Glomerular visceral epithelial cell (primary cell): ENCODE measurements around the gene MYBPH.

Experiments used
- DNase-seq: peaks from one replicate; pipeline ENCODE4 v3.0.0-alpha.2; 2016; ENCODE audit errors: extremely low spot score

The MYBPH gene, protein sequence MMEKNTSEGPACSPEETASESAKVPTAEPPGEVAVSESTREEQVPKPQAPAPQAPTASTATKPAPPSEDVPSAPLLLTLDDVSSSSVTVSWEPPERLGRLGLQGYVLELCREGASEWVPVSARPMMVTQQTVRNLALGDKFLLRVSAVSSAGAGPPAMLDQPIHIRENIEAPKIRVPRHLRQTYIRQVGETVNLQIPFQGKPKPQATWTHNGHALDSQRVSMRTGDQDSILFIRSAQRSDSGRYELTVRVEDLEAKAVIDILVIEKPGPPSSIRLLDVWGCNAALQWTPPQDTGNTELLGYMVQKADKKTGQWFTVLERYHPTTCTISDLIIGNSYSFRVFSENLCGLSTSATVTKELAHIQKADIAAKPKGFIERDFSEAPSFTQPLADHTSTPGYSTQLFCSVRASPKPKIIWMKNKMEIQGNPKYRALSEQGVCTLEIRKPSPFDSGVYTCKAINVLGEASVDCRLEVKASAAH

DNA sequence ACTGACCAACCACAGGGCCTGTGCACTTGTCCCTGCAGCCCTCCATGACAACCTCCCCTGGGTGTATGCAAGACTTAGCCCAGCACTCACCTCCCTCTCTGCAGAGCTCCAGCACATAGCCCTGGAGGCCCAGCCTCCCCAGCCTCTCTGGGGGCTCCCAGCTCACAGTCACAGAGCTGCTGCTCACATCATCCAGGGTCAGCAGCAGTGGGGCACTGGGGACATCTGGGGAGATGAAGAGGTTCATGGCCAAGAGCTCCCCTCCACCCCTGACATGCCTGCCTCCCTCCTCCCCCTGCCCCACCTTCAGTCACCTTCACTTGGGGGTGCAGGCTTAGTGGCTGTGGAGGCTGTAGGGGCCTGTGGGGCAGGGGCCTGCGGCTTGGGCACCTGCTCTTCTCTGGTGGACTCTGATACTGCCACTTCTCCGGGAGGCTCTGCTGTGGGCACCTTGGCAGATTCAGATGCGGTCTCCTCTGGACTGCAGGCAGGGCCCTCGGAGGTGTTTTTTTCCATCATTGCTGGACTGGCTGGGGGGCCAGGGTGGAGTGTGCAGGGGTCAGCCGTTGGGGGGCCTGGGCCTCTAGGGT is at the start of gene MYBPH:
MYBPH (minus strand) TSS at position 590 of the 590 bp plus-strand sequence; CDS start at position 519, 71 bp downstream.
- no peak for DNase-seq

DNA sequence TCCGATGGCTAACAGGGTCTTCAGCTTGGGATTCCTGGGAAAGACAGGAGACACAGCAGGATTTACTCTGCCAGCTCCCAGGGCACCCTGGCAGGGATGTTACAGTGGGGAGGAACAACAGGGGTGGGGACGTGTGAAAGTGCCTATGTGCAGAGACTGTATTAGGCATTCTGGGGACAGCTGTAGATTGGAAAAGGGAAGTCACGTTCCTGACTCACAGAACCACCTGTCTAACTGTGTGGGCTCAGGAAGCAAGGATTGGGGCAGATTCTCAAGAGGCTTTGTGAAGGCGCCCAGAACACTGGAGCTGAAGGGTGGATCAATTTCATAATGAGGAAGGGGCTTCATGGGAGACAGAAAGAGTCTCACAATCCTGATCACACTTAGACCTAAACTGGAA is 49.4 kb upstream of the MYBPH start:
- no peak for DNase-seq

DNA sequence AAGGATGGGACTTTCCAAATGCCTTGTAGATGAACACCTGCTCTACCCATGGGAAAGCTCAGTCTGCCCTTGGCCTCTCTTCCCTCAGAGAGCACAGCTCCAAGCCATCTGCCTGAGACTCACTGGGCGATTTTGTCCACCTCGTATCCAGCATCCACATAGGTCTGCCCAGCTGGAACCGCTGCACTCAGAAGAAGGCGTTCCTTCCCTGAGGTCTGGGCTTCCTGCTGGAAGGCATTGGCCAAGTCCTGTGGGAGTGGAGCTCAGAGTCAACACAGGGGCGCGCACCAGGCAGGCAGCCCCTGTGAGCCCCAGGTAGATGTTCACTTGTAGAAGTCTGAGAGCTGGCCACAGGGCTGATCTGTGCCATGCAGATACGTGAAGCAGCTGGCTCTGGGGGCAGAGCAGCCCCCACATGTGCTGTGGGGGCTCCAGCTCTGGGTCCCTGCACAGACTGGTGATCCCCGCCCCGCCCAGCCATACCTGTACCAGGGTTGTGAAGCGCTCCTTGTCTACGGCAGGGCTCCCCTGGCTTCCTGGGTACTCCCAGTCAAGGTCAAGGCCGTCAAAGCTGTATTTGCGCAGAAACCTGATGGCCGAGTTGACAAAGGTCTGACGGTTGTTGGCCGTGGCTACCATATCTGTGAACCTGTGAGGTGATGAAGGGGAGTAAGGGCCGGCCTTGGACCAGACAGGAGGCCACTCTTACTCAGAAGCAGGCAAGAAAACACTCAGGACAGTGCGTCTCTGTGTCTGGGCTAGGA is 47.6 kb upstream of the MYBPH start:
- DNase-seq: no peak

DNA sequence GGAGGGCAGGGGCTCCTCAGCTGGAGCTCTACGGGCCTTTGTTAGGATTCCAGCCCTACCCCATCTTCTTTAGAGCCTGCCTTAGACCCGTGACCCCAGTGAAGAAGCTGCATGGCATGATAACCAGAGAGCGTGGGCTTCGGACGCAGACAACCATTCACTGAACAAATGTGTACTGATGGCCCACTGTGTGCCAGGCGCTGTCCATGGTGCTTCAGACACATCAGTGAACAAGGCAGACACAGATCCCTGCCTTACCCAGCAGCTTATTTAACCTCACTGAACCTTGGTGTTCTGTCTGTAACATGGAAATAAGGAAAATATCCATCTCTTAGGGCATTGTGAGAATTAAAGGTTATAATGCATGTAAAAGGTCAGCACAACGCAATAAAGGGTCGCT is 44.3 kb upstream of the MYBPH start:
- DNase-seq: no peak

DNA sequence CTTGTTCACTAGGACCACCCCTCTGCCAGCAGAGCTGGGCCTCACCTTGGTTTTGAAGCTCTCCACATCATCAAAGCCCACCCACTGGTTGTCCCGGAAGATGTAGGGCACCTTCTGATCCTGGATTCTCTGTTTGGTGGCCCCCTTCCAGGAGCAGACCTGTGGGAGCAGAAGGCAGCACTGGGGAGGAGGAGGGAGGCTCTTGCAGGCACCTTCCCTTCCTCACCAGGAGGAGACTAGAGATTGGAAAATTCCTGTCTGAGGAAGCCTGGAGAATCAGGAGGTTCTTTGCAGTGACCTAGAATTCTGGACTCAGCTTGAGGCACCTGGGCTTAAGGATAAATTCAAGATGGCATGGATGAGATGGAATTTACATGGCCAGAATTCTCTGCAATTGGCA is 43.5 kb upstream of the MYBPH start:
- DNase-seq: no peak

DNA sequence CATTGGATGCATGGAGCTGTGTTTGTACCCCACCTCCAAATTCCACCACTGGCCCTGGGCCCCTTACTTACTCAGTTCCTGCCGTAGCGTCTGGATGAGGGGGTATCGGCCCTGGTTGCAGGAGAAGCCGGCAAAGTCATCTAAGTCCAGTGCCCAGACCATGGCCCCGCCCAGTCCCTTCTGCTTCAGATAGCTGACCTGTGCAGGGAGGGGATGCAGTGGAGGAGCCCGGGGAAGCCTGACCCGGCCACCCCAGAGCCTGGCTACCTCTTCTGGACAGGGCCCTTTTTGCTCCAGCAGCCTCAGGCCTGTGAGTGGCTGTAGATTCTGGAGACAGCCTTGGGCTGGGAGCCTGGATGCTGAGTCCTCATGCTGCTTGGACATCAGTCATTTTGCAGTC is 42.0 kb upstream of the MYBPH start:
- DNase-seq: no peak

DNA sequence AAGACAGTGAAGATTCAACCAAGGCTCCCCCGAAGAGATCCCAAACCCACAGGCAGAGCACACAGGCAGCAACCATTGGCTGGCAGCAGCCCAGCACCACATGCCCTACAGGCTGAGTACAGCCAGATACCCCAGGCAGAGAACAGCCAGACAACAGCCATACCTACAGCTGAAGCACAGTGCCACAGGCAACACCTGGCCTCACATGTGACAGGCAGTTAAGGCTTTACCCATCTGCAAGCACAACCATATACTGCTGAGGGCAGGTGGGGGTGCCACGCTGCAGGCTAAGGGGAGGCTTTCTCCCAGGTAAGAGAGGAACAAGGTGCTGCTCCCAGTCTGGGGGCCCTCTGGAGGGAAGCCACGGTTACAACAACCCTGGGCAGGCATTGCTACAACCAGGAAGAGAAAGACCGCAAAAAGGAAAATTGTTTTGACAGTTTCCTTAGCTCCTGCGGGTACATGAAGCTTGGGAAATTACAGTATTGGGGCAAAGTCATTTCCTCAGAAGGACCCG is 41.6 kb upstream of the MYBPH start:
- no peak for DNase-seq

DNA sequence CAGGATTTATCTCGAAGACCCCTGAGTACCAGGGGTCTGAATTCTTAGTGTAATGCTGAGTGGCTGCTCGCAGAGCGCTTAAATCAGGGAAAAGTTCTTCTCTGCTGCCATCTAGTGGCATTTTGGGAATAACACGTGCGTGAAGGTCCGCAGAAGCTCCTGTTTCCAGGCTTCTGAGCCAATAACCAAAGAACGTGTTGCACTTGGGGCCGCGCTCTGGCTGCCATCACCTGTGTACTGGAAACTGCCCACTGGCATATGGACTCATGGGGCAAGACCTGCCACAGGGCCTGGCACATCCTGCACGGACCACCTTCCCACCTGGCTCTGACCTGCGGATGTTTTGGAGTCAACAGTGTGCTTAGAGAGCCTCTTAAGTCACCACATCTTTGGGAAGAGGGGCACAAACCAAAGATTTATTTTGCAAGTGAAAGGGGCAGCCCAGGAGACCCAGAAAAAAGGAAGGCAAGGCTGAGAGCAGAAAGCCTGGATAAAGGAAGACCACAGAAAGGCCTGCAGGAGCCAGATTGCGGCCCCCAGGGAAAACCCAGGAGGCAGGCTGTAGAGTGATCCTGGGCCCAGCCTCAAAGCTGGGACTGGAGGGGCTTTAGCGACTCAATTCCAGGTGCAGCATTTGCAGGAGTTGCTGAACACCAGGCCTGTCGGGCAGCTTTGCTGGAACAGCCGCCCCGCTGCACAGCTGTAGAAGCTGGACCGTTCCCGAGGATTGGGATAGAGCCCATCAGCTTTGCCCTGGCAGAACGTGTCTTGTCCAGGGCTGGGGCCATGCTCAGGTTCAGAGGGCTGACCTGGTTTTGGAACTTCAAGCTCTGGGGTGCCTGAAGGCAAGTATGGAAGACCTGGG is 40.9 kb upstream of the MYBPH start:
- peak; percentile 71 for DNase-seq

DNA sequence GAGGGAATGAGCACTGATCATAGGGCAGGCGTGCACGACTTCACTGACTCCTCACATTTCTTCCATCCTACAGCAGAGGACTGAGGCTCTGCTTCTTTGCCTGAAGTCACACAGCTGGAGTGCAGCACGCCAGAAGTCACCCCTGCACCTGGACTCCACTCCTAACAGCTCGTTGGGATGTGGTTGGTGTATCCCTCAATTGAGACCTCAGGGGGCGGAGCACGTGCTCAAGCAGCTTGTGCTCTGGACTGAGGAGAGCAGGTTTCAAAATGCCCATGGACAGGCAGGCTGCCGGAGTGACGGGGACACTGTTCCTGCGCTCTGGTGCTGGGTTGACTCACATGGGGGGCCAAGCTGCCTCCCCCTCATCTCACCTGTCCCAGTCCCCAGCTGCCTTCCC is 39.9 kb upstream of the MYBPH start:
- DNase-seq: no peak

DNA sequence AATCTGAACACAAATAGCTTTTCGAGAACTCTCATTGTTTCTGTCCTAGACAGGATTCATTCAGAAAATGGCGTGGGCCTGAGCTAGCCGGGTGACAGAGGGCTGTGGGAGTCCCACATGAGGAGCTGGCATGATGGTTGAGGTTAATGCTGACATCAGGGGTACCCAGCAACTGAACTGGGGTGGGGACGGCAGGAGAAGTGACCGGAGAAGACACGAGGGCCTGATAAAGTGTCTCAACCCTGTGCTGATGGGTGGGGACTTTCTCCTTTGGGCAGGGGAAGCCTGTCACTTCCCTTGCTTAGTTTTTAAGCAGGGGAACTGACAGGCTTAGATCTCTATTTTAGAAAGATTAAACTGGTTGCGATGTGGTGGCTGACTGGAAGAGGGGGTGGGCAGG is 39.2 kb upstream of the MYBPH start:
- no peak for DNase-seq

DNA sequence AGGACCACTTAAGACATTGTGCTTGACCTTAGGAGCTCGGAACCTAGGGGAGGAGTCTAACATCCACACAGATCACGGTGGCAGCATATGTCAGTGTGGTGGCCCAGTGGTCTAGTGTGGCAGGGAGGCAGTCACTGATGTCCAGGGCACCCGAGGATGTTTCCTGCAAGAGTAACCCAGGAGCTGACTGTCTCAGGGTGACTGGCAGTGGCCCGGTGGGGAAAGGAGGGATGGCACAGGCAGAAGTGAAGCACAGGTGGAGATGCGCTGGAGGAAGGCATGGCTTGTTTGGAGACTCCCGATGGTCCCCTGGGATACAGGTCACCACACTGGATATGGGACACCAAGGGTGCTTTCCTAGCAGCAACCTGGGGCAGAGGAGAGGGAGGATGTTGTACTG is 37.5 kb upstream of the MYBPH start:
- DNase-seq: no peak

DNA sequence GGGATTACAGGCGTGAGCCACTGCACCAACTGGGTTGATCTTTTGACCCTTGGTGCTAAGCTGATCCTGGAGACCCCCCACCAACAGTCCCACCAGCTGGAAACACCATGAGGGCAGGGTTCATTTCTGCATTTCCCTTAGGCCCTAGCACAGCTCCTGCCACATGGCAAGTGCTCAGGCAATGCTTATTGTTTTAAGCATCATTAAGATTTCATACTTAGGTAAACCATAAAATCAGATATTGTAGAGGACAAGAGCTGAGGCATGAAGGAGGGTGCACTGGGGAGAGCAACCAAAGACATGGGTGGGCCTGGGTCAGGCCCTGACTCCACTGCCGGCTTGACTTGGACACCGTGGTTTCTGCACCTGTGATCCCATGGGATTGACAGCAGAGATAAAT is 36.2 kb upstream of the MYBPH start:
- DNase-seq: no peak

DNA sequence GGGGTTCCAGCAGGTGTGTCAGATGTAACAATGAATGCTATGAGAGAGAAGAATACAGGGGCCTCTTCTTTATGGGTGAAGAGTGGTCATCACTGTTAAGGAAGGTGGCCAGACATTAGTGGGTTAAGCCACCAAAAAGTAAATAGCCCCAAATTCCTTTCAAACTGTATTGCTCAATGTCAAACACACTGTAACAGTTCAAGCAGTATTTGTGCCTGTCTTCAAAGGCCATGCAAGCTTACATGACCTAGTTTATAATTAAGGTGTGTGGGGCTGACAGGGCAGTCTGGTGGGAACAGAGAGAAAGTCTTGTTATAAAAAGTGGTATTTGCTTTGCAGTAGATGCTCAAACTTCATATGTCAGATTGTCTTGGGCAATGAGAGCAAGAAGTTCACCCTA is 35.4 kb upstream of the MYBPH start:
- no peak for DNase-seq

DNA sequence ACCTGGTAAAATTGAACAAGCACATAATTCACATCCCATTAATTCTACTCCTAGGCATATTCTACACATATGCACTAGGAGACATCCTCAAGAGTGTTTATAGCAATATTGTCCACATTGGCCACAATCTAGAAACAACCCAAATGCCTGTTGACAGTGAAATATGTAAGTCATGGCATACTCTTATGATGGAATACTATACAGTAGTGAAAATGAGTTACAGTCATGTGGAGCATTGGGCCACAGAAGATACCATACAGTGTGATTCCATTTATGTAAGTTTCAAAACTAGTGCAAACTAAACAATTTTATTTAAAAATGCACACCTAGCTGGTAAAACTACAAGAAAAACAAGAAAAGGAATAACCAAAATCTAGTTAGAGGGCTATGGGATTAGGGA is 34.7 kb upstream of the MYBPH start:
- no peak for DNase-seq

DNA sequence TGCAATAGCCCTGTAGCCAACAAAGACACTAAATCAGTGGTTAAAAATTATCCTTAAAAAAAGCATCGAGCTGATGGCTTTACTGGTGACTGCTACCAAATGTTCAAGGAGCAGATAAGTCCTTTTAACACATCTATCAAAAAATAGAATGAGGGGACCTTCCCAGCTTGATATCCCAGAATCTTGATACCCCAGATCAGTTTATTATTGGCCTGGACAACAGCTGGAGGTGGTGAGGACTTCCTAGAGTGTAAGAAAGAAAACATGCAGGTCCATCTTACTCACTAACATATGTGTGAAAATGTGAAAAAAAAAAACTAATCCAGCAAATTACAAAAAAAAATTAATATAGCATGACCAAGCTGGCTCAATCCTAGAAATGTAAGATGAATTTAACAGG is 32.6 kb upstream of the MYBPH start:
- DNase-seq: no peak

DNA sequence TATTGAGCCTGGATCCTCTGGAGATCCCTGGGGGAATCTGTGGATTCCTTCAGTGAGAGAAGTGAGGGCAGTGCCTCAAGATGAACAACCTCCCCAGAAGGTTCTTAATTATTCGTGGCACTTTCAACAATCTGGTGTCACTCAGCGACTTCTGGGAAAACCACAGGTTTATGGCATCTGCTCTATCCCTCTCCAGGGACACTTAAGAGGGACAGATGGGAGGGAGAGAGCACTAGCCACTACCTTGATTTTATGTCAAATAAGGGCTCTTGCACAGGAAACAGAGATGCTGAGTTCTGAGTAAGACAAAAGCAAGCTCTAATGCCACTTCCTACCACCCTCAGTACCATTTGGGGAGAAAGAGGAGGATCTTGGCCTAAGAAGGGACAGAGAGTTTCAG is 32.1 kb upstream of the MYBPH start:
- no peak for DNase-seq

DNA sequence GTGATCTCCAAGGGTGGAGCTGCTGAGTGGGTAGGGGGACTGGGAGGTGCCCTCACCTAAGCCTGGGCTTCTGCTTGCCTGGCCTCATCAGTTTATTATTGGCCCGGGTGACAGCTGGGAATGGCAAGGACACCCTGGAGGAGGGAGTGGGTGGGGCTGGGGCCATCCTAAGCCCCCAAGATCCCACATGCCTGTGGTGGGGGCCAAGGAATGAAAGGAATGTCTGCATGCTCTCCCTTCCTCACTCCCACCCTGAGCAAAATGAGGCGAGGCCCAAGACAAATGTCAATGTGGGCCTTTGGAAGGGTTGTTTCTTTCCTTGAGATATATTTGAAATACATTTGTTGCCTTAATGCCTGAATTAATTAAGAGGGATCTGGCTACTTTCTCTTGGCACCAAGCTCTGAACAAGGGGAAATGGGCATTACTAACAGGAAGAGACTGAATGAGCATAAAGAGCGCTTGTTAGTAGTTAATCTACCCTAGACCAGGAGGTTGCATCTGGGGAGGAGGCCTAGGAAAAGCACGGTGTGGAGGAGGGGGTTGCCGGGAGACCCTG is 30.6 kb upstream of the MYBPH start:
- DNase-seq: no peak

DNA sequence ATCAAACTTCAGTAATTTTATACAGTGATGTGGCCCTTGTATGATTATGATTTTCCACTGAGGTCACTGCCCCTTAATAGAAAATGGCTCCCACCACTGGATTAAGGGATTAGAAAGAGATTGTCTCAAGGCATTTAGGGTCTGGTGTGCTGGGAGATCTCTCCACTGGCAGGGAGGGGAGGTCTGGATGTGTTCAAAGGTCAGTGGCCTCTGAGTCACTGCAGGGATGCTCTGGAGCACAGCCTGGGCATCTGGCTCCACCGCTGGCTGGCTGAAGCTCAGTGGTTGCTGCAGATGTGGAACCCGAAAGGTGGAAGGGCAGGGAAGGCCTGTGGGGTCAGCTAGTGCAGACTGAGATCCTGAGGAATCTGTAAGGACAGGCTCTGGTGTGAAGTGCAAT is 29.1 kb upstream of the MYBPH start:
- no peak for DNase-seq

DNA sequence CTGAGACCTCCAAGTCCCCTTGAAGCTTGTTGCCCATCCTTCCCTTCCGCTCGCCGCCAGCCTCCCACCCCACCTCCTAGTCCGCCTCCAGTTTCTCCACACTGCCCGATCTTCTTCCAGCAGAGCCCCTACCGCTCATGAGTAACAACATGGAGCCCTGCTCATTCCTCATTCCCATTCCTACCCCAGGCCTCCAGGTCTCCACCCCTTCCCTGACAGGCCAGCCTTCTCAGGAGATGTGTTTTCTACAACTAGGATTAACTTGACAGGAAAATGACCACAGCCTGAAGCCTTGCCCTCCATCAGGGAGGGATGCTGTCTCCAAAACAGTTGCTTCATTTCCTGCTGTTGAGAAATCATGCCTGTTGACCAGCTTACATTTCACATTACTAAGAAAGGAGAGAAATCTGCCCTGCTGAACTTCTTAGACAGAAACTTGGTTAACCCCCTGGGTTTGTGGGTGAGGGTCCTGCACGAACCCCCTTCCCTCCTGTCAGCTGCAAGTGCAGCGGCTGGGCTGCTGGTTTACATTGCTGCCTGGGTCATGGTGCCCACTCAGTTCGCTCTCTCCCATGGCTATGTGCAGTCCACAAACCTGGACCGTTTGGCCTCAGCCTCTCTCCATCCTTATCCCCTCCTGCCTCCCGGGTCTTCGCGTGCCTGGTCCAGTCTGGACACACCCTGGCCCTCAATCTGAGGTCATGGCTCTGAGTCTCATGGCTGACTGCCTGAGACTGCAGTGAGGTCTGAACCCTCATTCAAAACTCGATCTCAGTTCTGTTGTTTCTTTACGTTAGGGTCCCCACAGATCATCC is 27.0 kb upstream of the MYBPH start:
- no peak for DNase-seq

DNA sequence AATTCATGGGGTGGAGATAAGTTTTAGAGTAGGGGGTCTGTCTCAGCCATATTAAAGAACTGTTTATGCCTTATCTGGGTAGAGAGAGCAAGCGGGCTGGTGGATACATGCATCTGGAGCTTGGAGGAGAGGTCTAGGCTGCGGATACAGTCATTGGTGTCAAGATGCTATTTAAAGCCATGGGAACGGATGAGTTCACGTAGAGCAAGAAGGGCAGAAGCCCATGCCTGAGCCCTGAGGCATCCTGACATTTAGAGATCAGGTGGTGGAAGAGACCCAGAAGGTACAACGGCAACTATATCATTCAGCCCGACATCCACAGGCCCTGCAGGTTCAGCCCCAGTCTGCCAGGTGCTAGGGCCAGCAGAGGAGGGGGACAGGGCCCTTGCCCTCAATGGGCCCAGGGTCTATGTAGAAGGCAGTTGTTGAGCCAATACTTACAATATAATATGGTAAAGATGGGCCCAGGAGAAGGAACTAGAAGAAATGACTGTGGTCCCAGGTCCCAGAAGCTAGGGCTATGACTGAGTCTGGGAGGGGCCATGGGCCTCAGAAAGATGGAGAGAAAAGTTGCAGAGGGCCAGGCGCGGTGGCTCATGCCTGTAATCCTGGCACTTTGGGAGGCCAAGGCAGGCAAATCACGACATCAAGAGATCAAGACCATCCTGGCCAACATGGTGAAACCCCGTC is 26.0 kb upstream of the MYBPH start:
- DNase-seq: no peak
